K562 (cell line): ENCODE data around the gene WDR88. TPM values are rescaled to one million over a fixed set of nuclear protein-coding genes. Genes with fewer than 3 reads are reported as not detected.

Experiments used
- ATAC-seq: fragments of 200-7000 bp; cut with Tn5 transposase; 3 replicates; pipeline ENCODE4 v1.9.1; 2020; ENCODE audit warnings: moderate library complexity
- BruUV-seq: library from RNA; stranded (reverse); fragments of 400-500 nt; replicated peaks from 2 replicates; lab custom pipeline; 2021; lab: Mats Ljungman, UMichigan
- CTCF ChIA-PET: fragments of 300-600 bp; formaldehyde crosslinking; extraction: SDS; loops from one replicate; lab custom pipeline; 2021; ENCODE audit warnings: low intra/inter-chr PET ratio; lab: Yijun Ruan, JAX
- POLR2A ChIA-PET: fragments of 300-600, 350-650 bp; sonication (Branson Sonifier 250); formaldehyde crosslinking; extraction: SDS; loops from one replicate; lab custom pipeline; 2021; ENCODE audit warnings: antibody characterized with exemption, inconsistent platforms; lab: Yijun Ruan, JAX
- DNase-seq, 4 experiments: peaks; one replicate each; pipeline versions ENCODE4 v3.0.0 to v3.0.0-alpha.2; 2011 to 2018; ENCODE audit warnings: low spot score in 3 of 4, mixed read lengths in 3 of 4; ENCODE audit errors: extremely low read depth in 1 of 4
- FAIRE-seq: peaks from 2 replicates; lab custom pipeline; 2011; peaks lifted over from hg19 to GRCh38; lab: Jason Lieb, UNC
- H2AFZ ChIP-seq: 2 replicates; pipeline ENCODE4 v1.6.0; 2011; ENCODE audit warnings: low read depth, low read length, control low read depth, inconsistent platforms
- H3K27ac ChIP-seq: fragments of 200-600 bp; 3 replicates; pipeline ENCODE4 v1.8.0; 2011; ENCODE audit warnings: low read depth, mild to moderate bottlenecking, control low read depth, inconsistent platforms, low read length, moderate library complexity, mixed read lengths; ENCODE audit errors: extremely low read depth
- H3K27me3 ChIP-seq, 2 experiments: fragments of 300-600 bp in 1 of 2; 2 replicates in 1 of 2; 3 replicates in 1 of 2; pipeline versions ENCODE4 v1.6.0 to v1.8.0; 2011; ENCODE audit warnings: inconsistent platforms in 2 of 2, low read length in 2 of 2, mild to moderate bottlenecking in 1 of 2, mixed read lengths in 1 of 2, moderate library complexity in 1 of 2; ENCODE audit not compliant: control insufficient read depth in 2 of 2, insufficient read depth in 2 of 2
- H3K36me3 ChIP-seq: fragments of 300-600 bp; 3 replicates; pipeline ENCODE4 v1.8.0; 2011; ENCODE audit warnings: mild to moderate bottlenecking, low read length, inconsistent platforms; ENCODE audit not compliant: control insufficient read depth, insufficient read depth
- H3K4me1 ChIP-seq, 2 experiments: fragments of 200-600 bp in 1 of 2; replicated peaks in 1 of 2; 2 replicates in 1 of 2; 3 replicates in 1 of 2; pipeline versions ENCODE4 v1.5.1 to v1.8.0; 2011; ENCODE audit warnings: inconsistent platforms in 2 of 2, low read length in 2 of 2, mild to moderate bottlenecking in 1 of 2, mixed read lengths in 1 of 2, moderate library complexity in 1 of 2; ENCODE audit not compliant: control insufficient read depth in 2 of 2, insufficient read depth in 2 of 2
- H3K4me2 ChIP-seq: 2 replicates; pipeline ENCODE4 v1.6.1; 2011; ENCODE audit warnings: low read length, control low read depth, inconsistent platforms, mixed read lengths; ENCODE audit not compliant: insufficient read depth
- H3K4me3 ChIP-seq: fragments of 200-600 bp; sonication (generic), shearing (Covaris generic); 2 replicates; pipeline ENCODE4 v1.5.1; 2016; ENCODE audit warnings: control low read depth, inconsistent platforms
- H3K79me2 ChIP-seq: fragments of 200-600 bp; 3 replicates; pipeline ENCODE4 v1.8.0; 2011; ENCODE audit warnings: low read length, inconsistent platforms; ENCODE audit not compliant: control insufficient read depth, insufficient read depth
- H3K9ac ChIP-seq, 2 experiments: 2 replicates each; pipeline versions ENCODE4 v1.6.0 to v1.6.1; 2011; ENCODE audit warnings: low read depth in 2 of 2, low read length in 2 of 2, control low read depth in 1 of 2, inconsistent platforms in 1 of 2, mild to moderate bottlenecking in 1 of 2, mixed read lengths in 1 of 2; ENCODE audit not compliant: insufficient read depth in 1 of 2
- H3K9me1 ChIP-seq: one replicate; pipeline ENCODE4 v1.6.0; 2011; ENCODE audit warnings: inconsistent platforms, mild to moderate bottlenecking, low read length, moderate library complexity; ENCODE audit not compliant: control insufficient read depth, insufficient read depth
- H3K9me3 ChIP-seq: replicated peaks from 2 replicates; pipeline ENCODE4 v1.5.1; 2011; ENCODE audit warnings: low read depth, low read length, inconsistent platforms; ENCODE audit not compliant: control insufficient read depth, insufficient read depth
- H4K20me1 ChIP-seq: replicated peaks from 2 replicates; pipeline ENCODE4 v1.6.1; 2011; ENCODE audit warnings: low read length, inconsistent platforms, mixed read lengths; ENCODE audit not compliant: control insufficient read depth, insufficient read depth
- AFF1 ChIP-seq, 2 experiments: fragments of 450-650 bp; IDR thresholded peaks; 2 replicates each; pipeline ENCODE4 v1.6.1; 2018; ENCODE audit warnings: mild to moderate bottlenecking in 2 of 2, low read depth in 1 of 2; ENCODE audit not compliant: partially characterized antibody in 2 of 2
- CTBP1 ChIP-seq: fragments of 450-650 bp; IDR thresholded peaks from 2 replicates; pipeline ENCODE4 v1.6.1; 2016; ENCODE audit warnings: borderline replicate concordance
- CTCF ChIP-seq, 3 experiments: IDR thresholded peaks in 2 of 3; conservative IDR thresholded peaks in 1 of 3; 2 replicates each; pipeline ENCODE4 v1.5.1; 2011 to 2012; ENCODE audit warnings: low read length in 3 of 3, mild to moderate bottlenecking in 3 of 3, control low read depth in 2 of 3, improper control_type of control experiment in 1 of 3, inconsistent platforms in 1 of 3, low read depth in 1 of 3, mixed read lengths in 1 of 3, moderate library complexity in 1 of 3; ENCODE audit not compliant: insufficient read depth in 2 of 3
- HDGF ChIP-seq: fragments of 450-650 bp; IDR thresholded peaks from 2 replicates; pipeline ENCODE4 v1.6.1; 2016
- IRF9 ChIP-seq: fragments of 450-650 bp; IDR thresholded peaks from 2 replicates; pipeline ENCODE4 v1.6.1; 2016; ENCODE audit warnings: missing biosample characterization, missing genetic modification characterization
- NONO ChIP-seq, 2 experiments: fragments of 200-400 bp in 1 of 2; fragments of 450-650 bp in 1 of 2; formaldehyde crosslinking in 1 of 2; IDR thresholded peaks; 2 replicates each; pipeline ENCODE4 v1.6.1; 2017; ENCODE audit warnings: low read depth in 2 of 2, mild to moderate bottlenecking in 2 of 2, moderate library complexity in 2 of 2, low read length in 1 of 2
- POLR2H ChIP-seq: IDR thresholded peaks from 2 replicates; pipeline ENCODE4 v1.6.1; 2016; ENCODE audit warnings: missing genetic modification characterization, low read depth, mild to moderate bottlenecking, control low read depth, missing compliant biosample characterization, moderate library complexity
- RAD21 ChIP-seq, 2 experiments: fragments of 250-450 bp in 1 of 2; fragments of 450-650 bp in 1 of 2; sonication (Bioruptor Pico) in 1 of 2; formaldehyde crosslinking in 1 of 2; IDR thresholded peaks in 1 of 2; conservative IDR thresholded peaks in 1 of 2; 2 replicates each; pipeline versions ENCODE4 v1.4.0 to v1.8.0; 2020 to 2022; ENCODE audit warnings: mild to moderate bottlenecking in 2 of 2, moderate library complexity in 1 of 2
- ZBTB9 ChIP-seq: fragments of 450-650 bp; formaldehyde crosslinking; IDR thresholded peaks from 2 replicates; pipeline ENCODE4 v1.4.0; 2020; ENCODE audit warnings: mild to moderate bottlenecking, moderate library complexity
- ZNF165 ChIP-seq: fragments of 250-450 bp; sonication (Bioruptor Pico); IDR thresholded peaks from 2 replicates; pipeline ENCODE4 v1.4.0; 2020; ENCODE audit warnings: borderline replicate concordance
- ZNF253 ChIP-seq: fragments of 250-450 bp; sonication (Bioruptor Pico); conservative IDR thresholded peaks from 2 replicates; pipeline ENCODE4 v1.6.1; 2021; ENCODE audit warnings: mild to moderate bottlenecking
- WGBS: fragments of 100-300 bp; shearing (Covaris generic); methylation state at CpG from one replicate; pipeline ENCODE4 v1.1.6; 2016; ENCODE audit warnings: low coverage, mixed read lengths; ENCODE audit not compliant: insufficient coverage; ENCODE audit errors: missing lambda C conversion rate; 5-methylcytosine and 5-hydroxymethylcytosine counted together
- in situ Hi-C: fragments of 300-500 bp; cut with MboI; formaldehyde crosslinking; loops from 4 replicates; pipeline ENCODE4 v1.15.0; 2018; ENCODE audit warnings: inconsistent platforms, mixed read lengths
- intact Hi-C: fragments of 100-400 bp; cut with micrococcal nuclease; formaldehyde crosslinking; loops from 2 replicates; pipeline ENCODE4 v1.14.2; 2022
- polyA plus RNA-seq, 8 experiments: library from polyadenylated mRNA; depleted of rRNA in 4 of 8; stranded (reverse) in 5 of 8; unstranded in 3 of 8; fragments of >200 nt; fragmentation: Nextera tagmentation in 2 of 8; fragmentation: Illumina TruSeq in 1 of 8; extraction: Ambion mirVana in 2 of 8; extraction: Trizol in 1 of 8; gene quantifications; 2 replicates each; pipeline versions ENCODE4 v1.2.1 to v1.2.3, GENCODE V29; 2011 to 2014; ENCODE audit warnings: inconsistent platforms in 1 of 8, missing spikeins in 1 of 8
- total RNA-seq, 7 experiments: library from RNA; depleted of rRNA in 6 of 7; stranded (reverse); fragments of >200 nt in 6 of 7; fragmentation: Illumina TruSeq in 2 of 7; extraction: Trizol in 2 of 7; gene quantifications; 2 replicates each; pipeline versions ENCODE4 v1.2.1 to v1.2.3, GENCODE V29; 2011 to 2021; ENCODE audit warnings: low replicate concordance in 1 of 7

Gene WDR88
- total and polyA plus RNA-seq, 9 of the 15 experiments (the other 6 are each of a cell fraction or from before 2014, with no cell fraction given), result 0.03 to 0.04 TPM; not detected in 7

GRCh38 chr19:33208904-33209849 lies 77.3 kb downstream of the WDR88 start:
- ATAC-seq (peak; percentile 46; the same call in 2 of the 3 replicates), FAIRE-seq (no peak), DNase-seq (peak in 1 of 4 experiments; percentile 18)
- POLR2A ChIA-PET, result no interaction called here
- Histone ChIP-seq H3K79me2 (no peaks in the 10 kb centered on the region), H3K27me3 (peaks cover 14 to 87% of the 10 kb centered on the region in 2 experiments; a peak in 4 of 5 replicates), H3K9ac (no peak overlapping the region), H3K4me2 (no peak overlapping the region), H3K4me3 (no peak overlapping the region), H3K4me1 (peaks cover 0 to 37% of the 10 kb centered on the region in 2 experiments; a peak in 2 of 5 replicates), H2AFZ (no peak overlapping the region), H3K9me3 (no peaks in the 10 kb centered on the region), H3K36me3 (no peaks in the 10 kb centered on the region), H3K27ac (no peak overlapping the region), H4K20me1 (peaks cover 3% of the 10 kb centered on the region), H3K9me1 (no peaks in the 10 kb centered on the region)
- BruUV-seq, result no TSS peak
- WGBS, result 5% methylated on average over 21 of the region's 24 CpGs
- intact Hi-C loops (no loop called here), in situ Hi-C loops (no loop called here)
- CTCF ChIA-PET, result interaction anchor here (1.2 kb wide), 1 partner anchor 84 kb away, joined by 8 read pairs; no protein-coding TSS in a partner anchor
- TF ChIP-seq ZNF165 (no peak), IRF9 (no peak), AFF1 (IDR thresholded peaks at IDR 0.05; ENCODE audit: low read depth in 1 of 2, partially characterized antibody in 2 of 2) (no peak), HDGF (no peak), CTCF (IDR thresholded peaks at IDR 0.05 in 2 of 3, conservative IDR thresholded peaks at IDR 0.05 in 1 of 3; ENCODE audit: insufficient read depth in 2 of 3, low read depth in 1 of 3, low read length in 3 of 3) (peak; percentile 25 to 29 (median 29); a peak in 3 of 6 replicates), RAD21 (CRISPR knock-in tag; conservative IDR thresholded peaks at IDR 0.05 in 1 of 2, IDR thresholded peaks at IDR 0.05 in 1 of 2) (peak in 1 of 2 experiments; percentile 33; a peak in 2 of 4 replicates), ZBTB9 (no peak), POLR2H (tag) (no peak), CTBP1 (no peak), NONO (IDR thresholded peaks at IDR 0.05; ENCODE audit: low read depth in 2 of 2, low read length in 1 of 2) (no peak), ZNF253 (CRISPR knock-in tag) (no peak)
